Stimulated activated CD4-positive, alpha-beta T cell treated with anti-CD3 and anti-CD28 coated beads, Interleukin-12 subunit alpha, Interleukin-12 subunit beta, amount 100 ng/mL, for 24 hours (primary cell): Measurements from ENCODE around the gene RNF44.
A peak's percentile ranks its signal among the peaks of the same experiment; 100 is the strongest.
"Not testable (repeated sequence)": the region's sequence is repeated elsewhere in the genome, so short reads cannot be mapped to it uniquely, and the experiment has no call there.

Source experiments
- DNase-seq, 2 experiments: peaks; one replicate each; pipeline ENCODE4 v3.0.0-alpha.2; 2020; ENCODE audit warnings: low read depth in 2 of 2

RNF44 gene

DNA sequence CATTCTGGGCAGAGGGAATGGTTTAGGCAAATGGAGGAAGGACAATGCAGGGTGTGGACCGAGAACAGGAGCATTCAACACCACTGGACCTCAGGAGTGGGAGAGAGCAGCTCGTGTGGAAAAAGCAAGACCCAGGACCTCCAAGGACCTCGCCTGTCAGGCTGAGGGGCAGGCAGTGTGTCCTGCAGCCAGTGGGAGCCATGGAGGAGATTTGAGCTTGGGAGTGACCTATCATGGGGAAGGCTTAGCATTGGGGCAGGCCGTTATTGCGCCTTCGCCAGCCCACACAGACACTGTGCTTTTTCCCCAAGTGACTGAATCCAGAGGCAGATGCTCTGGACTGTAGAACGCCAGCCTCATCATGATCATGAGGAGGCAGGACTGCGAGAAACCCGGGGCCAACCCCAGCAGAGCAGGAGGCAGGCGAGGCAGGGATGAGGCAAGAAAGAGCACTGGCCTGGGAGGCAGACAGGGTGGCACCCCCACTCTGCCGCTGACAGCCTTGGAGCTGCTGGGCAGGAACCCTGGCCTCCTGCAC is 15.2 kb upstream of the RNF44 start:
- no peak for DNase-seq

DNA sequence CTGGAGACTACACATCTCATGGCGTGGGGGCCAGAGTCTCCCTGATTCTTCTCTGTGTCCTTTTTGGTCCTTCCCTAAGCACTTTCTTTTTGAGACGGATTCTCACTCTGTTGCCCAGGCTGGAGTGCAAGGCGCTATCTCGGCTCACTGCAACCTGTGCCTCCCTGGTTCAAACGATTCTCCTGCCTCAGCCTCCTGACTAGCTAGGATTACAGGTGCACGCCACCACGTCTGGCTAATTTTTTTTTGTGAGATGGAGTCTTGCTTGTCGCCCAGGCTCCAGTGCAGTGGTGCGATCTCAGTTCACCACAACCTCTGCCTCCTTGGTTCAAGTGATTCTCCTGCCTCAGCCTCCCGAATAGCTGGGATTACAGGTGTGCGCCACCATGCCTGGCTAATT is 13.7 kb upstream of the RNF44 start:
- DNase-seq, result not testable (repeated sequence)

DNA sequence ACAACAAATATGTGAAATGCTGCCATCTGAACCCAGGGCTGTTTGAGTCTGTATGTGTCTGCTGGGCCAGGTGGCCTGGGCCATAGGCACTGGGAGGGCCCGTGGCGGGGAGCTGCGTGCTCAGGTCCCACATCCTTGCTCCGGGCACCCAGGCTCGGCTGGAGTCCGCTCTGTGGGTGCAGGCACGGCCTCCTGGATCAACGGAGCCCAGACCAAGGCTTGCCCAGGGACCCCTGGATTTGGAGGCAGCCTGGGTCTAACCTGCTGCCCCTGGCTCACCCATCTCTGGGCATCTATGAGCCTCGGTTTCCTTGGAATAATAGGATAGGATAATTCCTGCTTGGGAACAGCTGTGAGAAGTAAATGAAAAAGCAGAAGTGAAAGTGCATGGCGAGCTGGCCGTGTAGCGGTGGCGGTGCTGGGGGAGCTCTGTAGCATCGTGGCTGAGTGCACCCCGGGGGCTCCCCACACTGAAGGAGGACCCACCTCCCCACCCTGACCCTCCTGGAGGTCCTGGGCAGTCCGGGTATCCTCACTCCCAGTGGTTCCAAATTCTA is 13.2 kb upstream of the RNF44 start:
- DNase-seq, result no peak

DNA sequence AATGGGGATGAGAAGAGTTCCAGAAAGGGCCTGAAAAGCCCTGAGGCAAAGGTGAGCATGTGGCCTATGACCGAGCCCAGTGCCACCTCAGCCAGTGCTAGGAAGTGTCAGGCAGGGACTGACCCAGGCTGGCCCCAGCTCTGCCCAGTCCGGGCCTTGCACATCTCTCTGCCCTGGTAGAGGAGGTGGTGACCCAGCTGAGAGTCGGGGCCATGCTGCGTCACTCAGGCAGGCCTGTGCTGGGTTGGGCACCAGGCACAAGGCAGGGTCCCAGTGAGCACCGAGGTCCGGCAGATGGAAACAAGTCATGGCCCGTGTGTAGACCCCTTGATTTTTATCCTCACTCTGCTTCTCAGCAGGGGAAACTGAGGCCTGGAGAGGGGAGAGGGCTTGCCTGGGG is 12.7 kb upstream of the RNF44 start:
- DNase-seq, result no peak

DNA sequence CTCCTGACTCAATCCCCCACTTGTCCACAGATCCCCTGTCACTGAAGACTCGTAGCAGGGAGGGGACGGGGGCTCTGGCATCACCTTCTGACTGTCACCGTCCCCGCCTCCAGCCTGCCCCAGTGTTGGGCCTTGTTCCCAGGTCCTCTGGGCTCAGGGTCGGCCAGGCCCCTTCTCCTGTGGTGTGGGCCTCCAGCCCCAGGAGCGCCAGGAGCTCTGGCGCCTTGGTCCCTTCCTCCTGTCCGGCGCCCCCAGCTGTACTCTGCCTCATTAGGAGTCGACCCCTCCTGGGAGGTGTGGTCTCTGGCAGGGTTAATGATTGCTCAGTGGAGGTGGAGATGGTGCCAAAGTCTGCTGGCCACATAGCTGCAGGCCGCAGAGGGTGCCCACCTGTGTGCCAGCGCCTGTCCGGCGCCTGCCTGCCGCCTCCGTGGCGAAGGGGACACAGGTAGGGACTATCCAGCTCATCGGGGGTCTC is 11.8 kb upstream of the RNF44 start, which contains the start of gene CDHR2:
Gene CDHR2 (plus strand): TSS at position 376 of the 478 bp plus-strand sequence. CDS start 16,011 bp downstream, outside the sequence.
- no peak for DNase-seq

DNA sequence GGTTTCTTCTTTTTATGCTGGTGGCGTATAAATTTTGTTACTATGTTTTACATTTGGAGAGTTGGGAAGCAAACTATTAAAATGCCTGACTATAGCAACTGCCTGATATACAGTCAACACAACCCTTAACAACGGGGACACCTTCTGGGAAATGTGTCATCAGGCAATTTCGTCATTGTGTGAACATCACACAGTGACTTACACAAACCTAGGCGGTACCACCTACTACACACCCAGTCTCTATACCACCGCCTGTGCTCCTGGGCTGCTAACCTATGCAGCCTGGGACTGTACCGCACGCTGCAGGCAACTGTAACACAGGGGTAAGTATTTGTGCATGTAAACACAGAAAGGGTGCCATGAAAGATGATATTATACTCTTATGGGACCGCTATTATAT is 10.6 kb upstream of the RNF44 start:
- DNase-seq, result no peak

DNA sequence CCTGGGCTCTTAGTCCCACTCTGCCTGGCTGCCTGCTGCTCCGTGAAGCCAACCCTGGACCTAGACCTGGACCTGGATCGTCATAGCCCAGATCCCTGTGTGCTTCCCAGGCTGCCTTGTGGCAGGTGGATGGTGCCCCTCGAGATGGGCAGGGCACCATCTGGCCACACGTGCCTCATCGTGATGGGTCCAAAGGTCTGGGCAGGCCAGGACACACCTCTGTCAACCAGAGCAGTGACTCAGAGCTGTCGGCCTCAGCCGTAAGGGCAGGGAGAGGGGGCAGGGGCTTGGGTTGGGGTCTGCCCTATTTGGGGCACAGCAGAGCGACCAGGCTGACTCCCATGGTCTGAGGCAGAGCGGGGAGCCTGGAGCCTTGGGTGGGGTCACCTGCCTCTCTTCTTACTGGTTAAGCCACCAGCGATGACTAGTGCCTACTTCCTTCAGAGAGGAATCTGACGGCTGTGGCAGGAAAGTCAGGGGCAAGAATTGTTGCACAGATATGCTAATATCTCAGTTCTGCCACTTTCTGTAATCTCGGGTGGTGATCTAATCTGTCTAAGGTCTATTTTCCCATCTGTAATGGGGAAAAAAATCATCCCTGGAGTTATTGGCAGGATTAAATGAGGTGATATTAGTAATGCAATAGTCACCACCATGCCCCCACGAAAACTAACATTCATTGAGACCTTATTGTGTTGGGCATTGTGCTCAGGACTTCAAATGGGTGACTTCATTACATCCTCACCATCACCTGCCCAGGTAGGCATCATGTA is 8.7 kb upstream of the RNF44 start:
- no peak for DNase-seq

DNA sequence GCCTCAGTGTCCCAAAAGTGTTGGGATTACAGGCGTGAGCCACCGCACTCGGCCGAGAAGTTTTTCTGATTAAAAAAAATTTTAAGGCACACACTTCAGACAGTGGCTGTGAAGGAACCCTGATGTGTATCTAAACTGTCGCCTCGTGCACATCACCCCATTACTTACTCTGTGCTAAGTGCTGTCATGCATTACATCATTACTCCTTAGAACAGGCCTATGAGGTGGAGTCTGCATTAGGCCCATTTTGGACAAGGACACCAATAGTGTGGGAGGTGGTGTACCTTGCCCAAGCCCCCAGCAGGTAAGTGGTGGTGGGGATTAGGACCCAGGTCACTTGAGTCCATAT is 8.2 kb upstream of the RNF44 start:
- no peak for DNase-seq

DNA sequence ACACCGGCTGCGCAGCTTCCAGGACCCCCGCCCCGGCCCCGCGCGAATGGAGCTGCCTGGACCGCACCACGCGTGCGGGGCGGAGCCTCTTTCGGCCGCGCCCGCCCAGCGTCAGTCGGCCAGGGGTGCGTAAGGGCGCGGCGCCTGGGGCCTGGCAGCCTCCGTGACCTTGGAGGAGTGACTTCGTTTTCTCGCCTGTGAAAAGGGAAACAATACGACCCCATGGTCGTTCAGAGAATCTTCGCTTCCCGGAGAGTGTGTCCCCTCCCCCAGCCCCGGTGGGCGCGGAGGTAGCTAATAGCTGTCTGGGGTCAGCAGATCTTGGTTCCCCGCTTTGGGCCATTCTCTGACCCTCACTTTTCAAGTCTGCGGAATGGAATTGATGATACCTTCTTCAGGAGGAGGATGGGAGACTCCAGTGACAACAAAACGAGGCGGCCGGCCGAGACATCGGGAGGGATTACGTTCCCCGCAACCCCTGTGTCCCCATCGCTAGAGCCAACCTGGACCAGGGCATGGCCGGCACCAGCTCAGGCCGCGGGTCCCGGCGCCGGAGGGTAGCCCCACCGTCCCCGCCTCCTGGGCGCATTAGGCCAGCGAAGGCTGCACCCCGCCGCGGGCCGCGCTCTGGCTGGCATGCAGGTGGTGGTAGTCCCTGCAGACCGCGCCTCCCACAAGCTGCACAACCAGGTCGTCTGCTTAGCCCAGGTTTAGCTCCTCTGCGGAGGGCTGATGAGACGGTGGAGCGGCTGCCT is 6.4 kb upstream of the RNF44 start:
- DNase-seq, result peak in 1 of 2 experiments; percentile 71

DNA sequence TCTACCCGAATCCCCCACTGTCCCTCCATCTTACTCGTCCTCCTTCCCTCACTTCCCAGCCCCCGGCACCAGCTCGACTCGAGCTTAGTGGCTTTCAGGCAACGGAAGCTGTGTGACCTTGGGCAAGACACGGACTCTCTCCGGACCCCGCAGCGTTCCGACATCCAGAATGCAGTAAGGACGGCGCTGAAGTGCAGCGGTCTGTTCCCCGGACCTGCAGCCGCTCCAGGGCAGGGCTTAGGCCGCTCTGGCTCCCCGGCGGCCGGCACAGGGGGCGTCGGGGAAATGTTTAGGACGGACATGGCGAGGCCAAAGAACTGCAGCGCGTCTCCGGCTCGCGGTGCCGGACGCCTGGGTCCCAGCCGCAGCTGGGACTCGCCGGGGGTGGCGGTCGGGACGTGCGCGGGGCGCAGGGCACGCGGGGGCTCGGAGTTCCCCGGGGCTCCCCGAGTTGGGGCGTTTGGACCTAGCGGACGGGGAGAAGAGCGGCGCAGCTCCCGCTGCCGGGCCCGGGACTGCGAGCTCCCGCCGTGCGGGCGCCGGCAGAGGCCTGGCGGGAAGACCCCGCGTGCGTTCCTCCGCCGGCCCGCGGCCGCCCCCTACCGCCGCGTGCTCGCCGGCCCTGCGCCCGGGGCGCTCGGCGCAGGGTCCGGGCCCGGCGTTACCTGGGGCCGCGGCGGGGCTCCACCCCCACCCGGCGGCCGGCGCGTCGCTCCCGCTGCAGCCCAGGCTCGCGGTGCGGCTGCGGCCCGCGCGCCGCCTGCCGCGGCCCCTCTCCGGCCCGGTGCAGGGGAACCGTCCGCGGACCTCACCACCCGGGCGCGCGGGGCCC is 5.6 kb upstream of the RNF44 start:
- no peak for DNase-seq

DNA sequence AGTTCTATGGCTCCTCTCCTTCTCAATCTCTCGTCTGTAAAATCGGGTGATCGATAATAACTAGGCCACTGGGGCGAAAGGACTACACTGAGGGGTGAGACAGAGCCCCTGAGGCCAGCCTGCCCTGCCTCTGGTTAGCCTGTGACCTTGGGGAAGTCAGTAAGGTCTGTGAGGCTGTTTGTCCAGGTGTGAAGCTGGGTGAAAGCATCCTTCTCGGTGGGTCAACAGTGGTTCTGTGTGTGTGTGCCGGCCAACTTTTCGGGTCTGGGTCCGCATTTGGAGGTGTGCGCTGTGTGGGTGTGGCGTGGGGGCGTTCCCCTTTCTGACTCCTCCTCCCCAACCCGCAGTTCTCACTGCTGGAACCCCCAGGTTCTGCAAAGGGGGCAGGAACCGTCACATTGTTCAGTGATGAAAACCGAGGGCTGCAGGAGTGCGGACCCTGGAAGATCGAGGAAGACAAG is 5.0 kb upstream of the RNF44 start:
- peak in 1 of 2 experiments; percentile 74 for DNase-seq

DNA sequence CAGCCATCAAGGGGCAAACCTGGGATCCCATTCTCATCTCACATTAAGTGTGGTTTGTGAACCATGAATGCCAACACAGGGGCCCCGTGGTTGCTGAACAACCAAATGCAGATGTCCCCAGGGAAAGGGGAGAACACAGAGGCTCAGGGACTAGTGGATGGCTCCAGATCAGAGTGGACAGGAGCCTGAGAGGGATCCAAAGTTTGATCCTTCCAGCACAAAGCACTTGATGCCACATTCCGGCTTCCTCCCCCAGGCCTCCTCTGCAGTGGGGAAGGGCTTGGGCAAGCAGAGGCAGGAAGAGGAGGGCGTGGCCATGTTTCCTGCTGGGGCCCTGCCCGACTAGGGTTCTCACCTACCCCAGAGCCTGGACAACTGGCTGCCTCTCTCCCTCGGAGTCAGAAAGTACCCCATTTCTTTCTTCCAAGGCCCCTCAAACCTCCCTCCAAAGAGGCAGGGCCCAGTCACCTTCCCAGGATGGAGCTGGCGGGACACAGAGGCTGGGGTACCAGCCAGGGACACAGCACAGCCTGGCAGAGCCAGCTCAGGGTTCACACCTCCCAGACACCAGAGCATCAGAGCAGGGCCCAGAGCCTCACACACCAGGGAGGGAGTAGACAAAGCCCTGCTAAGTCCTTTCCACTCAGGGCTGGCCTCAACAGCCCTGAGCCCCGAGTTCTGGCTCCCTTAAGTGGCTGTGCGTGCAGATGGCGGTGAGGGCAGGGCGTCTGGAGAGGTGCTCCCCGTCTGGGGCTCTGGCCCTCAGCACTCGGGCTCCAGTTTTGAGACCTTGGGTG is 4.3 kb upstream of the RNF44 start:
- DNase-seq, result peak in 1 of 2 experiments; percentile 71

DNA sequence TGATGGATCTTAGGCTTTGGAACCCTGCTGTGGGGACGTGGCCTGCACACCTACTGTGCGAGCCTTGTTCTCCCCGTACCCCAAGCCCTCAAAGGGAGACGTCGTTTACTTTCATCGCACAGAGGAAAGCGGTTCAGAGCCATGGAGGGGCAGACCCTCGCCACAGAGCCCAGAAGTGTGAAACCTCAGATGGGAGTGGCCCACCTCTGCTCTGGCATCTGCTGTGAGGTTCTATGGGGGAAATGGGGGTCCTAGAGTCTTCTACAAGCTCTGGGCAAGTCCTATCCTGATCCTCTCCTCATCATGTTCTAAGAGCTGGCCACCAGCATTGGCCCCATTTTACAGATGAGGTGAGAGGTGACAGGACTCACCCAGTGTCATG is 3.7 kb upstream of the RNF44 start:
- DNase-seq, result no peak

DNA sequence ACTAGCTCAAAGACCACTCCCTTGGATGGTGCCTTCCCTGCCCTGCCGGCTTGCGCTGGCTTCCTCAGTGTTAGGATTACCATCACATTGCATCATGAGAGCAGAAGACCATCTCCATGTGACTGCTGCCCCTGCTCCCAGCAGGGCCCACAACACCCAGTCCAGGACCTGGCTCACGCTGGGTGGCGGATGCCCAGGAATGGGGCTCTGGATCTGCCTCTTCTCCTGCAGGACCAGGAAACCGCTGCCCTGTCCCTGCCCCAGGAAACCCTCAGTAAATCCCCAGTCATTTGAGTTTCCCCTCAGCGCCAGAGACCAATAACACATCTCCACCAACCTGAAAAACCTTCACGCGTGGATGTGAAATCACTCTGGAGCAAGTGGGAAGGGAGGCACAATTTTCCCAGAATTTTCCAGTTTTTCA is 3.3 kb upstream of the RNF44 start:
- no peak for DNase-seq

DNA sequence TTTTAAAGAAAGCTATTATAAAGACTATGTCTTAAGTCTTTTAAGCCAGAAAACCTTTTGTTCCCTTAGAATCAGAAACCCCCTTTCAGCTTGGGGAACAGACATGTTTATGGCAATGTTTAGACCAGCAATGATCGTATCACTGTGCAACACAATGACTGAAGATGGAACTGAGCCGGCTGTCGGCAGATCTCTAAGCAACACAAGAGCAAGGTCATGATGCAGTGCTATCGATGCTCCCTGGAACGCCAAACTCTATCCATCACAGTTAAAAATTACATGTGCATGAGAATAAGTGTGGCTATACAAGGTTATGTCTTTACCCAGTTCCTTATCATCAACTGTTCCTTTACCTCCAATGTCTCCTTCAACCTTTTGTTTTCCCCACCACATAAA is 1.8 kb upstream of the RNF44 start:
- no peak for DNase-seq

DNA sequence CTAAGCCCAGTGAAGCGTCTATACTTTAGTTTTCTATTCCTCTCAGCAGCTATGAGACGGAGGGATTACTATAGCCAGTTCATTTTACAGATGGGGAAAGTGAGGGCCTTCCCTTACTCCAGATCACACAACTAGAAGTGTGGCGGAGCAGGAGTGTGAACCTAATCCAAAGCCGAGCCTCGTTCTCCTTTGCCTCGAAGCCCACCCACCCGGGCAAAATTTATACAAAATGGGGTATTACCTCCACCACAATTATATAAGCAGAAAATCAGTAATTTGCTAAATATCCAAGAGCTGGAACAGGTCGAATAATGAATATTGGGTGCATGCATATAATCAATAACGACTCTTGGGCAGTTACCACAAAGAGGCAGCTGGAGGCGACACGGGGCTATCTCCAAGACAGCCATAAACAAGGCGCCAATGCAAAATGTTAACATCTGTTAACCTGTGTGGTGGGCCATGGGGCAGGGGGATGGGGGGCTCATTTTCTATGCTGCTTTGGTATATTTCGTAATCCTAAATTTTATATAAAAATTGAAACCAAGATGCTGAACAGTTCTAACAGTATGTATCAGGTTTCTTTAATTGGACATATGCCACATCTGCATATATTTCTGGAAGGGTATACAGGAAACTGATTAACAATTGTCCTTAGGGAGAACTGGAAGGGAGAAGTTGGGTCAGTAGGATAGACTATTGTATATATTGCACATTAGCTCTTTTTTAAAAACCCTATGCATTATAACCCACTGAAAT is 1.2 kb upstream of the RNF44 start:
- DNase-seq, result no peak

DNA sequence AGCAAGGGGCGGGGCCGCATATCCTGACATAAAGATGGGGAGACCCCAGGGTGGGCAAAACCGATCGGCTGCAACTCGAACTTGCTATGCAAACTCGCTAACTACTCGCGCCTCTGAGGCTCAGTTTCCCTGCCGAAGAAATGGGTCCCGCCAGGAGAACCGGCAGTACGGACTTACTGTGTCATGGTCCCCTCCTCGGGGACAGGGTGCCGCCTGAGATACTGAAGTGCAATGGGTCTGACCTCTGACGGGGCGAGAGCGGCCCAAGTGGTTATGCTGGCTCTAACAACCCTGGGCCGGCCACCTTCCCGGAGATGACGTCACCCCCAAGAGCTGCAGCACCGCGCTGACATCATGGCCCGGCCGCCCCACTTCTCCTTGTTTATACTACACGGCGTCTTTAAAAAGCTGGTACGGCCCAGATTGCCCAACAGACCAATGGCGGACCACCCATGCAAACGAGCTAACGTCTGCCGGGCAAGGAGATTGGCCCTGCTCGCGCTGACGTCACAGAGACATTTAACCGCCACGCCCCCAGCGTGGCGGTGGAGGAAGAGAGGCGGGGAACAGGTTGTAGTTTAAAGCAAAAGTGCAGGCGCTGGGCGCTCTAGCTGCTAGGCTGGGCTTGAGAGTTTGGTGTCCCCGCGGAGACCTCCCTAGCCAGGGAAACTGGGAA is 490 bp upstream of the RNF44 start:
- DNase-seq, result peak; percentile 95 to 96

DNA sequence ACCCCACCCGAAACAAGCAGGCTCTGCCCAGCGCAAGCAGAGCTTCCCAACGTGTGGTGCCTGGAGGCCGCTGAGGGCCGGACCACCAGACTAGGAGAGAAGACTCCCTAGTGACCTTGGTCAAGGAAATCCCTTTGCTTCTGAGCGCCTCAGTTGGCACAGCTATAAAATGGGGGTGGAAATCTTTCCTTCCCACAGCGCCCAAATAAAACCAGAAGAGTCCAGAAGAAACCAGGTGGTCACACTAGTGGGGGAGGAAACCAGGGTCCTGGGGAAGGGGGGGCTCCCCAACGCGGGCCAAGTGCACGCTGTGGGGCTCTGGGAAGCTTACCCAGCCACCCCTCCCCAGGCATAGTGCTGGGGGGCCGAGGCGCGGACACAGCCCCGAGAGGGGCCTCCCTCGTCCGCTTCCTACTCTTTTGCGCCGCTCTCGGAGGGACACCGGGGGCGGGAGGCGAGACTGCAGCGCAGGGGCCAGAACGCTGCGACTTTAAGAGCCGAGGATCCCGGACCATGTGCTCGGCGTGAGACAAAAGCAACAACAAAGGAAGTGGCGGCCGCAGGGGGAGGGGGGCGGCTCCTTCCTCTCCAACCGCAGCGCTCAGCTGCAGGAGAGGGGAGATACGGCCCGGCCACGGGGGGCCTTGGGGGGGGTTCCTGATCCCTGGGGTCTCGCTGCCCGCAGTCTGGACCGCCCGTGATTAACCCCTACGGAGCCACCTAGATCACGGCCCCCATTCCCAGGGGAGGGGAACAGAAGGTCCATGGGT is 885 bp downstream of the RNF44 start:
- peak; percentile 58 to 71 for DNase-seq
